Activated naive CD4-positive, alpha-beta T cell treated with anti-CD3 and anti-CD28 coated beads, Interleukin-2, amount 10 ng/mL, durations not matched to agents 7 days and 5 days (primary cell): ENCODE results near the gene SYNE3.
A peak's percentile ranks its signal among the peaks of the same experiment; 100 is the strongest.

Experiments used
- CTCF ChIA-PET: fragments of 350-600 bp; sonication (Branson Sonifier 250); formaldehyde crosslinking; loops from one replicate; lab custom pipeline; 2021; ENCODE audit warnings: antibody characterized with exemption; lab: Charles Lee
- DNase-seq: peaks from one replicate; pipeline ENCODE4 v3.0.0-alpha.2; 2020
- H3K27ac Mint-ChIP-seq: one replicate; pipeline ENCODE4 v1.8.0; 2021; ENCODE audit warnings: mild to moderate bottlenecking, moderate library complexity, mixed read lengths
- H3K27me3 Mint-ChIP-seq: one replicate; pipeline ENCODE4 v1.8.0; 2021; ENCODE audit warnings: mild to moderate bottlenecking, mixed read lengths
- H3K36me3 Mint-ChIP-seq: one replicate; pipeline ENCODE4 v1.8.0; 2021; ENCODE audit warnings: mixed read lengths
- H3K4me1 Mint-ChIP-seq: one replicate; pipeline ENCODE4 v1.8.0; 2021; ENCODE audit warnings: mixed read lengths
- H3K4me3 Mint-ChIP-seq: one replicate; pipeline ENCODE4 v1.8.0; 2021; ENCODE audit warnings: mild to moderate bottlenecking, moderate library complexity, mixed read lengths
- H3K9me3 Mint-ChIP-seq: one replicate; pipeline ENCODE4 v1.8.0; 2021; ENCODE audit warnings: mixed read lengths

Gene SYNE3

GRCh38 chr14:95502381-95502950, 14.0 kb downstream of the SYNE3 start:
- no peak for DNase-seq
- peaks cover 73% of the 10 kb centered on the region for H3K4me1 Mint-ChIP-seq
- CTCF ChIA-PET: interaction anchor here (1.0 to 1.4 kb wide), 2 partner anchors 24 to 57 kb away, joined by 3 to 5 read pairs; no protein-coding TSS in a partner anchor
- H3K4me3 Mint-ChIP-seq: no peak overlapping the region
- H3K36me3 Mint-ChIP-seq: peaks cover 52% of the 10 kb centered on the region
- no peaks in the 10 kb centered on the region for H3K27me3 Mint-ChIP-seq
- no peaks in the 10 kb centered on the region for H3K9me3 Mint-ChIP-seq
- peak overlapping the region; percentile 19 for H3K27ac Mint-ChIP-seq

GRCh38 chr14:95500772-95501401, 15.6 kb downstream of the SYNE3 start:
- H3K9me3 Mint-ChIP-seq: no peaks in the 10 kb centered on the region
- H3K27me3 Mint-ChIP-seq: no peaks in the 10 kb centered on the region
- no peak overlapping the region for H3K4me3 Mint-ChIP-seq
- CTCF ChIA-PET: interaction anchor here (1.0 to 2.1 kb wide), 3 partner anchors 14 to 56 kb away, joined by 3 to 9 read pairs (median 5); no protein-coding TSS in a partner anchor
- peaks cover 74% of the 10 kb centered on the region for H3K4me1 Mint-ChIP-seq
- DNase-seq: no peak
- H3K36me3 Mint-ChIP-seq: peaks cover 43% of the 10 kb centered on the region
- H3K27ac Mint-ChIP-seq: peak overlapping the region; percentile 31

GRCh38 chr14:95500201-95500681, 16.2 kb downstream of the SYNE3 start:
- Mint-ChIP-seq H3K36me3 (peaks cover 43% of the 10 kb centered on the region), H3K4me1 (peaks cover 76% of the 10 kb centered on the region), H3K27ac (no peak overlapping the region)

GRCh38 chr14:95499354-95499750, 17.1 kb downstream of the SYNE3 start:
- peaks cover 42% of the 10 kb centered on the region for H3K36me3 Mint-ChIP-seq
- peak; percentile 4 for DNase-seq
- H3K4me1 Mint-ChIP-seq: peaks cover 75% of the 10 kb centered on the region
- H3K4me3 Mint-ChIP-seq: no peak overlapping the region
- no peak overlapping the region for H3K27ac Mint-ChIP-seq
- H3K27me3 Mint-ChIP-seq: no peaks in the 10 kb centered on the region
- CTCF ChIA-PET: interaction anchor here (1.0 to 1.5 kb wide), 2 partner anchors 15 to 53 kb away, joined by 3 read pairs; no protein-coding TSS in a partner anchor
- H3K9me3 Mint-ChIP-seq: no peaks in the 10 kb centered on the region

More at GRCh38 chr14:95500201-95500681, 16.2 kb downstream of the SYNE3 start:
- DNase-seq: no peak
- CTCF ChIA-PET: interaction anchor here (2.0 to 2.1 kb wide), 2 partner anchors 15 to 27 kb away, joined by 5 to 9 read pairs; no protein-coding TSS in a partner anchor
- Mint-ChIP-seq H3K4me3 (no peak overlapping the region), H3K27me3 (no peaks in the 10 kb centered on the region), H3K9me3 (no peaks in the 10 kb centered on the region)

- H3K27ac Mint-ChIP-seq: peak overlapping the region; percentile 19
Measured at GRCh38 chr14:95498622-95499353, 17.7 kb downstream of the SYNE3 start.

GRCh38 chr14:95497561-95498011, 18.9 kb downstream of the SYNE3 start:
- Mint-ChIP-seq H3K9me3 (no peaks in the 10 kb centered on the region), H3K27me3 (no peaks in the 10 kb centered on the region), H3K4me1 (peaks cover 75% of the 10 kb centered on the region), H3K36me3 (peaks cover 41% of the 10 kb centered on the region), H3K27ac (no peak overlapping the region), H3K4me3 (no peak overlapping the region)
- CTCF ChIA-PET: interaction anchor here (1.5 to 5.3 kb wide), 3 partner anchors 8 to 55 kb away, joined by 3 to 30 read pairs (median 4); no protein-coding TSS in a partner anchor
- DNase-seq: peak; percentile 6

More at GRCh38 chr14:95498622-95499353, 17.7 kb downstream of the SYNE3 start:
- CTCF ChIA-PET: interaction anchor here (1.0 to 1.5 kb wide), 2 partner anchors 16 to 53 kb away, joined by 3 read pairs; no protein-coding TSS in a partner anchor
- DNase-seq: peak; percentile 15
- no peaks in the 10 kb centered on the region for H3K27me3 Mint-ChIP-seq
- no peak overlapping the region for H3K4me3 Mint-ChIP-seq
- peaks cover 43% of the 10 kb centered on the region for H3K36me3 Mint-ChIP-seq
- H3K4me1 Mint-ChIP-seq: peaks cover 76% of the 10 kb centered on the region
- H3K9me3 Mint-ChIP-seq: no peaks in the 10 kb centered on the region

GRCh38 chr14:95496690-95497259, 19.7 kb downstream of the SYNE3 start:
- CTCF ChIA-PET: interaction anchor here (0.6 to 5.3 kb wide), 7 partner anchors 9 to 68 kb away, joined by 3 to 30 read pairs (median 4); no protein-coding TSS in a partner anchor
- peak; percentile 9 for DNase-seq
- H3K4me3 Mint-ChIP-seq: peak overlapping the region; percentile 3

GRCh38 chr14:95496111-95496681, 20.3 kb downstream of the SYNE3 start:
- Mint-ChIP-seq H3K36me3 (peaks cover 46% of the 10 kb centered on the region), H3K4me1 (peaks cover 69% of the 10 kb centered on the region), H3K9me3 (peaks cover 7% of the 10 kb centered on the region), H3K4me3 (peak overlapping the region; percentile 3), H3K27me3 (no peaks in the 10 kb centered on the region), H3K27ac (peak overlapping the region; percentile 43)
- DNase-seq: peak; percentile 22
- CTCF ChIA-PET: interaction anchor here (0.6 to 5.3 kb wide), 7 partner anchors 10 to 67 kb away, joined by 3 to 30 read pairs (median 4); no protein-coding TSS in a partner anchor

More at GRCh38 chr14:95496690-95497259, 19.7 kb downstream of the SYNE3 start:
- H3K4me1 Mint-ChIP-seq: peaks cover 70% of the 10 kb centered on the region
- peaks cover 46% of the 10 kb centered on the region for H3K36me3 Mint-ChIP-seq
- no peaks in the 10 kb centered on the region for H3K27me3 Mint-ChIP-seq
- peak overlapping the region; percentile 43 for H3K27ac Mint-ChIP-seq
- H3K9me3 Mint-ChIP-seq: peaks cover 6% of the 10 kb centered on the region

- peak overlapping the region; percentile 43 for H3K27ac Mint-ChIP-seq
- CTCF ChIA-PET: interaction anchor here (1.0 to 5.3 kb wide), 4 partner anchors 17 to 35 kb away, joined by 3 to 30 read pairs (median 5); no protein-coding TSS in a partner anchor
- no peaks in the 10 kb centered on the region for H3K27me3 Mint-ChIP-seq
- H3K4me3 Mint-ChIP-seq: no peak overlapping the region
- peaks cover 44% of the 10 kb centered on the region for H3K36me3 Mint-ChIP-seq
- peak; percentile 21 for DNase-seq
- H3K4me1 Mint-ChIP-seq: peaks cover 65% of the 10 kb centered on the region
- peaks cover 7% of the 10 kb centered on the region for H3K9me3 Mint-ChIP-seq
Measured at GRCh38 chr14:95495538-95496025, 20.9 kb downstream of the SYNE3 start.

GRCh38 chr14:95495076-95495475, 21.4 kb downstream of the SYNE3 start:
- H3K4me1 Mint-ChIP-seq: peaks cover 65% of the 10 kb centered on the region
- CTCF ChIA-PET: interaction anchor here (1.6 to 5.3 kb wide), 3 partner anchors 17 to 33 kb away, joined by 5 to 30 read pairs (median 5); no protein-coding TSS in a partner anchor
- H3K27me3 Mint-ChIP-seq: no peaks in the 10 kb centered on the region
- no peak overlapping the region for H3K4me3 Mint-ChIP-seq
- peaks cover 7% of the 10 kb centered on the region for H3K9me3 Mint-ChIP-seq
- H3K36me3 Mint-ChIP-seq: peaks cover 43% of the 10 kb centered on the region
- peak; percentile 11 for DNase-seq
- peak overlapping the region; percentile 43 for H3K27ac Mint-ChIP-seq

- DNase-seq: peak; percentile 15
- CTCF ChIA-PET: interaction anchor here (0.7 to 5.3 kb wide), 2 partner anchors 33 to 1429 kb away, joined by 6 to 30 read pairs; no protein-coding TSS in a partner anchor
- H3K27ac Mint-ChIP-seq: peak overlapping the region; percentile 8
- no peaks in the 10 kb centered on the region for H3K27me3 Mint-ChIP-seq
- peaks cover 41% of the 10 kb centered on the region for H3K36me3 Mint-ChIP-seq
- no peak overlapping the region for H3K4me3 Mint-ChIP-seq
- H3K4me1 Mint-ChIP-seq: peaks cover 64% of the 10 kb centered on the region
- peaks cover 7% of the 10 kb centered on the region for H3K9me3 Mint-ChIP-seq
Measured at GRCh38 chr14:95494456-95494855, 22.0 kb downstream of the SYNE3 start.

- peaks cover 60% of the 10 kb centered on the region for H3K4me1 Mint-ChIP-seq
Measured at GRCh38 chr14:95493976-95494375, 22.5 kb downstream of the SYNE3 start.

More at GRCh38 chr14:95493976-95494375, 22.5 kb downstream of the SYNE3 start:
- peaks cover 37% of the 10 kb centered on the region for H3K36me3 Mint-ChIP-seq
- CTCF ChIA-PET: interaction anchor here (0.7 to 5.3 kb wide), 3 partner anchors 31 to 1429 kb away, joined by 4 to 30 read pairs (median 6); no protein-coding TSS in a partner anchor
- H3K9me3 Mint-ChIP-seq: peaks cover 7% of the 10 kb centered on the region
- peak overlapping the region; percentile 8 for H3K27ac Mint-ChIP-seq
- peak; percentile 4 for DNase-seq
- H3K27me3 Mint-ChIP-seq: no peaks in the 10 kb centered on the region
- no peak overlapping the region for H3K4me3 Mint-ChIP-seq
